WTC11 (cell line): ENCODE results near the gene SEPTIN3.

Experiments
- ESRRA ChIP-seq: sonication (generic); formaldehyde crosslinking; IDR thresholded peaks from 2 replicates; pipeline ENCODE4 v1.8.1; 2022; ENCODE audit warnings: mild to moderate bottlenecking, missing genetic modification reagents, borderline replicate concordance
- GRHL2 ChIP-seq: fragments of 250-450 bp; sonication (Bioruptor Pico); IDR thresholded peaks from 2 replicates; pipeline ENCODE4 v1.8.0; 2022; ENCODE audit warnings: mild to moderate bottlenecking, moderate library complexity; ENCODE audit not compliant: insufficient replicate concordance, severe bottlenecking
- NR3C1 ChIP-seq: sonication (generic); formaldehyde crosslinking; conservative IDR thresholded peaks from 2 replicates; pipeline ENCODE4 v1.8.1; 2023; ENCODE audit warnings: low read depth, mild to moderate bottlenecking, missing genetic modification reagents
- SP1 ChIP-seq: sonication (generic); formaldehyde crosslinking; conservative IDR thresholded peaks from 2 replicates; pipeline ENCODE4 v1.8.1; 2022; ENCODE audit warnings: missing genetic modification reagents
- ZBTB21 ChIP-seq: sonication (generic); formaldehyde crosslinking; IDR thresholded peaks from 2 replicates; pipeline ENCODE4 v1.8.1; 2023; ENCODE audit warnings: mild to moderate bottlenecking, missing genetic modification reagents, borderline replicate concordance
- ZNF232 ChIP-seq: sonication (generic); formaldehyde crosslinking; IDR thresholded peaks from 2 replicates; pipeline ENCODE4 v1.8.0; 2022; ENCODE audit warnings: mild to moderate bottlenecking, missing genetic modification reagents
- TF ChIP-seq, protein P1 (sequence below): sonication (generic); formaldehyde crosslinking; IDR thresholded peaks from 2 replicates; pipeline ENCODE4 v1.8.1; 2022; ENCODE audit warnings: low read depth, mild to moderate bottlenecking, moderate library complexity, missing genetic modification reagents, borderline replicate concordance
- TF ChIP-seq, protein P2 (sequence below): fragments of 200-600 bp; IDR thresholded peaks from 2 replicates; pipeline ENCODE4 v1.8.0; 2022; ENCODE audit warnings: antibody characterized with exemption
- TF ChIP-seq, protein P3 (sequence below): sonication (generic); formaldehyde crosslinking; IDR thresholded peaks from 2 replicates; pipeline ENCODE4 v1.8.1; 2023; ENCODE audit warnings: mild to moderate bottlenecking, moderate library complexity, missing genetic modification reagents
- TF ChIP-seq, protein P4 (sequence below): sonication (generic); formaldehyde crosslinking; IDR thresholded peaks from 2 replicates; pipeline ENCODE4 v1.8.0; 2022; ENCODE audit warnings: mild to moderate bottlenecking, missing genetic modification reagents
- TF ChIP-seq, protein P5 (sequence below): sonication (generic); formaldehyde crosslinking; conservative IDR thresholded peaks from 2 replicates; pipeline ENCODE4 v1.8.1; 2022; ENCODE audit warnings: mild to moderate bottlenecking, missing genetic modification reagents
- TF ChIP-seq, protein P6 (sequence below): fragments of 250-450 bp; sonication (Bioruptor Pico); IDR thresholded peaks from 2 replicates; pipeline ENCODE4 v1.9.0; 2021; ENCODE audit warnings: mild to moderate bottlenecking

DNA sequence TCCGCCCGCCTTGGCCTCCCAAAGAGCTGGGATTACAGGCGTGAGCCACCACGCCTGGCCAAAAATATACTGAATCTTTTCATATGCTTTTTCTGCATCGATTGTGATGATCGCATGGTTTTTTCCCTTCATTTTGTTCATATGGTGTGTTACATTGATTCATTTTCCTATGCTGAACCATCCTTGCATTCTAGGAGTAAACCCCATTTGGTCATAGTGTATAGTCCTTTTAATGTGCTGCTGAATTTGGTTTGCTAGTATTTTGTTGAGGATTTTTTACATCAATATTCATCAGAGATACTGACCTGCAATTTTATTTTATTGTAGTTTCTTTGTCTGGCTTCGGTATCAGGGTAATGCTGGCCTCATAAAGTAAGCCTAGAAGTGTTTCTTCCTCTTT, 41.5 kb downstream of the SEPTIN3 start:
- TF ChIP-seq GRHL2 (CRISPR knock-in tag) (no peak), ZNF232 (CRISPR knock-in tag) (no peak), NR3C1 (CRISPR knock-in tag) (no peak), SP1 (CRISPR knock-in tag) (no peak), ESRRA (CRISPR knock-in tag) (no peak), ZBTB21 (CRISPR knock-in tag) (no peak)
- TF ChIP-seq, protein P1, sequence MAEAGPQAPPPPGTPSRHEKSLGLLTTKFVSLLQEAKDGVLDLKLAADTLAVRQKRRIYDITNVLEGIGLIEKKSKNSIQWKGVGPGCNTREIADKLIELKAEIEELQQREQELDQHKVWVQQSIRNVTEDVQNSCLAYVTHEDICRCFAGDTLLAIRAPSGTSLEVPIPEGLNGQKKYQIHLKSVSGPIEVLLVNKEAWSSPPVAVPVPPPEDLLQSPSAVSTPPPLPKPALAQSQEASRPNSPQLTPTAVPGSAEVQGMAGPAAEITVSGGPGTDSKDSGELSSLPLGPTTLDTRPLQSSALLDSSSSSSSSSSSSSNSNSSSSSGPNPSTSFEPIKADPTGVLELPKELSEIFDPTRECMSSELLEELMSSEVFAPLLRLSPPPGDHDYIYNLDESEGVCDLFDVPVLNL (CRISPR knock-in tag), result no peak
- TF ChIP-seq, protein P2, sequence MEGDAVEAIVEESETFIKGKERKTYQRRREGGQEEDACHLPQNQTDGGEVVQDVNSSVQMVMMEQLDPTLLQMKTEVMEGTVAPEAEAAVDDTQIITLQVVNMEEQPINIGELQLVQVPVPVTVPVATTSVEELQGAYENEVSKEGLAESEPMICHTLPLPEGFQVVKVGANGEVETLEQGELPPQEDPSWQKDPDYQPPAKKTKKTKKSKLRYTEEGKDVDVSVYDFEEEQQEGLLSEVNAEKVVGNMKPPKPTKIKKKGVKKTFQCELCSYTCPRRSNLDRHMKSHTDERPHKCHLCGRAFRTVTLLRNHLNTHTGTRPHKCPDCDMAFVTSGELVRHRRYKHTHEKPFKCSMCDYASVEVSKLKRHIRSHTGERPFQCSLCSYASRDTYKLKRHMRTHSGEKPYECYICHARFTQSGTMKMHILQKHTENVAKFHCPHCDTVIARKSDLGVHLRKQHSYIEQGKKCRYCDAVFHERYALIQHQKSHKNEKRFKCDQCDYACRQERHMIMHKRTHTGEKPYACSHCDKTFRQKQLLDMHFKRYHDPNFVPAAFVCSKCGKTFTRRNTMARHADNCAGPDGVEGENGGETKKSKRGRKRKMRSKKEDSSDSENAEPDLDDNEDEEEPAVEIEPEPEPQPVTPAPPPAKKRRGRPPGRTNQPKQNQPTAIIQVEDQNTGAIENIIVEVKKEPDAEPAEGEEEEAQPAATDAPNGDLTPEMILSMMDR, result no peak
- TF ChIP-seq, protein P3, sequence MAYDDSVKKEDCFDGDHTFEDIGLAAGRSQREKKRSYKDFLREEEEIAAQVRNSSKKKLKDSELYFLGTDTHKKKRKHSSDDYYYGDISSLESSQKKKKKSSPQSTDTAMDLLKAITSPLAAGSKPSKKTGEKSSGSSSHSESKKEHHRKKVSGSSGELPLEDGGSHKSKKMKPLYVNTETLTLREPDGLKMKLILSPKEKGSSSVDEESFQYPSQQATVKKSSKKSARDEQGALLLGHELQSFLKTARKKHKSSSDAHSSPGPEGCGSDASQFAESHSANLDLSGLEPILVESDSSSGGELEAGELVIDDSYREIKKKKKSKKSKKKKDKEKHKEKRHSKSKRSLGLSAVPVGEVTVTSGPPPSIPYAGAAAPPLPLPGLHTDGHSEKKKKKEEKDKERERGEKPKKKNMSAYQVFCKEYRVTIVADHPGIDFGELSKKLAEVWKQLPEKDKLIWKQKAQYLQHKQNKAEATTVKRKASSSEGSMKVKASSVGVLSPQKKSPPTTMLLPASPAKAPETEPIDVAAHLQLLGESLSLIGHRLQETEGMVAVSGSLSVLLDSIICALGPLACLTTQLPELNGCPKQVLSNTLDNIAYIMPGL (CRISPR knock-in tag), result no peak
- TF ChIP-seq, protein P4, sequence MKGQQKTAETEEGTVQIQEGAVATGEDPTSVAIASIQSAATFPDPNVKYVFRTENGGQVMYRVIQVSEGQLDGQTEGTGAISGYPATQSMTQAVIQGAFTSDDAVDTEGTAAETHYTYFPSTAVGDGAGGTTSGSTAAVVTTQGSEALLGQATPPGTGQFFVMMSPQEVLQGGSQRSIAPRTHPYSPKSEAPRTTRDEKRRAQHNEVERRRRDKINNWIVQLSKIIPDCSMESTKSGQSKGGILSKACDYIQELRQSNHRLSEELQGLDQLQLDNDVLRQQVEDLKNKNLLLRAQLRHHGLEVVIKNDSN (CRISPR knock-in tag), result no peak
- TF ChIP-seq, protein P5, sequence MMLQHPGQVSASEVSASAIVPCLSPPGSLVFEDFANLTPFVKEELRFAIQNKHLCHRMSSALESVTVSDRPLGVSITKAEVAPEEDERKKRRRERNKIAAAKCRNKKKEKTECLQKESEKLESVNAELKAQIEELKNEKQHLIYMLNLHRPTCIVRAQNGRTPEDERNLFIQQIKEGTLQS (CRISPR knock-in tag), result no peak
- TF ChIP-seq, protein P6, sequence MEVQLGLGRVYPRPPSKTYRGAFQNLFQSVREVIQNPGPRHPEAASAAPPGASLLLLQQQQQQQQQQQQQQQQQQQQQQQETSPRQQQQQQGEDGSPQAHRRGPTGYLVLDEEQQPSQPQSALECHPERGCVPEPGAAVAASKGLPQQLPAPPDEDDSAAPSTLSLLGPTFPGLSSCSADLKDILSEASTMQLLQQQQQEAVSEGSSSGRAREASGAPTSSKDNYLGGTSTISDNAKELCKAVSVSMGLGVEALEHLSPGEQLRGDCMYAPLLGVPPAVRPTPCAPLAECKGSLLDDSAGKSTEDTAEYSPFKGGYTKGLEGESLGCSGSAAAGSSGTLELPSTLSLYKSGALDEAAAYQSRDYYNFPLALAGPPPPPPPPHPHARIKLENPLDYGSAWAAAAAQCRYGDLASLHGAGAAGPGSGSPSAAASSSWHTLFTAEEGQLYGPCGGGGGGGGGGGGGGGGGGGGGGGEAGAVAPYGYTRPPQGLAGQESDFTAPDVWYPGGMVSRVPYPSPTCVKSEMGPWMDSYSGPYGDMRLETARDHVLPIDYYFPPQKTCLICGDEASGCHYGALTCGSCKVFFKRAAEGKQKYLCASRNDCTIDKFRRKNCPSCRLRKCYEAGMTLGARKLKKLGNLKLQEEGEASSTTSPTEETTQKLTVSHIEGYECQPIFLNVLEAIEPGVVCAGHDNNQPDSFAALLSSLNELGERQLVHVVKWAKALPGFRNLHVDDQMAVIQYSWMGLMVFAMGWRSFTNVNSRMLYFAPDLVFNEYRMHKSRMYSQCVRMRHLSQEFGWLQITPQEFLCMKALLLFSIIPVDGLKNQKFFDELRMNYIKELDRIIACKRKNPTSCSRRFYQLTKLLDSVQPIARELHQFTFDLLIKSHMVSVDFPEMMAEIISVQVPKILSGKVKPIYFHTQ (CRISPR knock-in tag), result no peak
